Endothelial cell of umbilical vein (primary cell): Measurements from ENCODE around the gene OSBPL5. TPM values are rescaled to one million over a fixed set of nuclear protein-coding genes. Genes with fewer than 3 reads are reported as not detected.

Source experiments
- BruUV-seq: library from RNA; stranded (reverse); fragments of 400-500 nt; replicated peaks from 2 replicates; lab custom pipeline; 2021; lab: Mats Ljungman, UMichigan
- CTCF ChIA-PET: fragments of 300-600, 350-600 bp; sonication (Branson Sonifier 250); formaldehyde crosslinking; loops from one replicate; lab custom pipeline; 2021; ENCODE audit warnings: antibody characterized with exemption, inconsistent platforms; lab: Charles Lee
- POLR2A ChIA-PET: fragments of 300-600, 350-600 bp; sonication (Branson Sonifier 250); formaldehyde crosslinking; loops from one replicate; lab custom pipeline; 2021; ENCODE audit warnings: antibody characterized with exemption, inconsistent platforms; lab: Charles Lee
- DNase-seq: peaks from one replicate; pipeline ENCODE4 v3.0.0-alpha.2; 2011; ENCODE audit warnings: low read depth, low spot score
- FAIRE-seq: peaks from 2 replicates; lab custom pipeline; 2011; peaks lifted over from hg19 to GRCh38; lab: Jason Lieb, UNC
- H2AFZ ChIP-seq: 2 replicates; pipeline ENCODE4 v1.6.0; 2012; ENCODE audit warnings: low read depth, low read length, control low read depth, inconsistent platforms
- H3K27ac ChIP-seq: 2 replicates; pipeline ENCODE4 v1.5.1; 2011; ENCODE audit warnings: low read depth, mild to moderate bottlenecking, control low read depth, low read length, moderate library complexity; ENCODE audit not compliant: insufficient read depth
- H3K27me3 ChIP-seq, 2 experiments: 2 replicates each; pipeline versions ENCODE4 v1.6.0 to v1.6.1; 2011; ENCODE audit warnings: low read length in 2 of 2, mixed read lengths in 1 of 2; ENCODE audit not compliant: control insufficient read depth in 2 of 2, insufficient read depth in 2 of 2
- H3K36me3 ChIP-seq, 2 experiments: 2 replicates in 1 of 2; 3 replicates in 1 of 2; pipeline ENCODE4 v1.5.1; 2011; ENCODE audit warnings: low read length in 2 of 2, mild to moderate bottlenecking in 1 of 2, moderate library complexity in 1 of 2; ENCODE audit not compliant: control insufficient read depth in 2 of 2, insufficient read depth in 2 of 2; ENCODE audit errors: extremely low read depth in 1 of 2
- H3K4me1 ChIP-seq: 3 replicates; pipeline ENCODE4 v1.5.1; 2011; ENCODE audit warnings: mild to moderate bottlenecking, low read length; ENCODE audit not compliant: control insufficient read depth, insufficient read depth; ENCODE audit errors: extremely low read depth
- H3K4me2 ChIP-seq: 2 replicates; pipeline ENCODE4 v1.6.1; 2011; ENCODE audit warnings: low read length, control low read depth, mixed read lengths; ENCODE audit not compliant: insufficient read depth
- H3K4me3 ChIP-seq, 3 experiments: fragments of 200-600 bp in 1 of 3; sonication (generic), shearing (Covaris generic) in 1 of 3; replicated peaks in 1 of 3; 2 replicates each; pipeline ENCODE4 v1.5.1; 2011 to 2016; ENCODE audit warnings: control low read depth in 3 of 3, low read length in 3 of 3, mild to moderate bottlenecking in 2 of 3, inconsistent platforms in 1 of 3, low read depth in 1 of 3, moderate library complexity in 1 of 3; ENCODE audit not compliant: insufficient read depth in 1 of 3
- H3K79me2 ChIP-seq: 2 replicates; pipeline ENCODE4 v1.6.0; 2012; ENCODE audit warnings: low read length, inconsistent platforms; ENCODE audit not compliant: control insufficient read depth, insufficient read depth
- H3K9ac ChIP-seq: replicated peaks from 2 replicates; pipeline ENCODE3; 2011; ENCODE audit warnings: low read length, control low read depth; ENCODE audit not compliant: insufficient read depth; ENCODE audit errors: extremely low read depth
- H3K9me1 ChIP-seq: replicated peaks from 3 replicates; pipeline ENCODE4 v1.6.0; 2011; ENCODE audit warnings: mild to moderate bottlenecking, low read length; ENCODE audit not compliant: control insufficient read depth, insufficient read depth; ENCODE audit errors: extremely low read depth
- H3K9me3 ChIP-seq: replicated peaks from 2 replicates; pipeline ENCODE4 v1.5.1; 2012; ENCODE audit warnings: low read length, inconsistent platforms; ENCODE audit not compliant: control insufficient read depth, insufficient read depth
- H4K20me1 ChIP-seq: replicated peaks from 2 replicates; pipeline ENCODE3; 2011; ENCODE audit warnings: mild to moderate bottlenecking, low read length; ENCODE audit not compliant: control insufficient read depth, insufficient read depth; ENCODE audit errors: extremely low read depth
- CTCF ChIP-seq, 2 donors: IDR thresholded peaks; 1 replicate in 1 of 2; 2 replicates in 1 of 2; pipeline ENCODE4 v1.5.1; 2011; ENCODE audit warnings: low read length in 2 of 2, mild to moderate bottlenecking in 2 of 2, moderate library complexity in 2 of 2, control low read depth in 1 of 2, inconsistent platforms in 1 of 2, low read depth in 1 of 2; ENCODE audit not compliant: insufficient read depth in 1 of 2; ENCODE audit errors: extremely low read depth in 1 of 2
- EZH2 ChIP-seq: IDR thresholded peaks from 2 replicates; pipeline ENCODE4 v1.6.1; 2012; ENCODE audit warnings: borderline replicate concordance, low read depth, mild to moderate bottlenecking, moderate library complexity, low read length, inconsistent platforms; ENCODE audit not compliant: severe bottlenecking
- FOS ChIP-seq: IDR thresholded peaks from 2 replicates; pipeline ENCODE4 v1.6.1; 2011; ENCODE audit warnings: mild to moderate bottlenecking, low read length, moderate library complexity, borderline replicate concordance; ENCODE audit not compliant: insufficient read depth
- GATA2 ChIP-seq: IDR thresholded peaks from 2 replicates; pipeline ENCODE4 v1.7.0; 2011; ENCODE audit warnings: low read depth, mild to moderate bottlenecking, moderate library complexity, mixed read lengths, low read length; ENCODE audit not compliant: insufficient read length, insufficient read depth
- JUN ChIP-seq: IDR thresholded peaks from 2 replicates; pipeline ENCODE4 v1.6.1; 2011; ENCODE audit warnings: borderline replicate concordance, low read depth; ENCODE audit not compliant: insufficient read length, insufficient read depth
- MAX ChIP-seq: IDR thresholded peaks from 2 replicates; pipeline ENCODE4 v1.6.1; 2011; ENCODE audit not compliant: insufficient read depth, insufficient read length
- MYC ChIP-seq: IDR thresholded peaks from one replicate; pipeline ENCODE4 v1.6.1; 2011; ENCODE audit warnings: mild to moderate bottlenecking, low read depth, low read length
- POLR2A ChIP-seq: IDR thresholded peaks from 2 replicates; pipeline ENCODE4 v1.6.1; 2012; ENCODE audit warnings: low read depth, mild to moderate bottlenecking, control low read depth, low read length
- POLR2AphosphoS5 ChIP-seq: IDR thresholded peaks from 2 replicates; pipeline ENCODE4 v1.6.1; 2012; ENCODE audit warnings: low read depth, mild to moderate bottlenecking, control low read depth, low read length, moderate library complexity; ENCODE audit not compliant: insufficient read depth
- dilution Hi-C: fragments of 300-500 bp; cut with MboI; formaldehyde crosslinking; loops from one replicate; pipeline ENCODE4 v1.15.0; 2019; ENCODE audit warnings: low sequenced_read_pairs; ENCODE audit not compliant: extremely low pct_ligation_motif_present
- intact Hi-C: fragments of 100-400 bp; cut with micrococcal nuclease; formaldehyde crosslinking; loops from one replicate; pipeline ENCODE4 v1.10.0; 2022
- polyA plus RNA-seq, 4 experiments: library from polyadenylated mRNA; depleted of rRNA in 3 of 4; stranded (reverse) in 3 of 4; unstranded in 1 of 4; fragments of >200 nt; gene quantifications; 2 replicates each; pipeline versions ENCODE4 v1.2.1 to v1.2.3, GENCODE V29; 2011 to 2012; ENCODE audit warnings: missing spikeins in 1 of 4
- total RNA-seq: library from RNA; stranded (reverse); gene quantifications from 2 replicates; pipeline ENCODE4 v1.2.3, GENCODE V29; 2021

OSBPL5 gene
- total and polyA plus RNA-seq, 2 donors (not counting 3 experiments of a cell fraction or from before 2014, with no cell fraction given): 8.7 to 37.7 TPM

- no peak overlapping the region for H2AFZ ChIP-seq
- intact Hi-C loops (no loop called here), dilution Hi-C loops (no loop called here)
- no peaks in the 10 kb centered on the region for H3K9me1 ChIP-seq
- H3K4me1 ChIP-seq: no peaks in the 10 kb centered on the region
- no peaks in the 10 kb centered on the region for H3K36me3 ChIP-seq
- no peaks in the 10 kb centered on the region for H3K79me2 ChIP-seq
- ChIA-PET POLR2A (no interaction called here), CTCF (no interaction called here)
- no TSS peak for BruUV-seq
- TF ChIP-seq FOS: no peak
- no peak for TF ChIP-seq MAX
- TF ChIP-seq POLR2A: no peak
- no peak for TF ChIP-seq POLR2AphosphoS5
- TF ChIP-seq MYC: no peak
- no peak overlapping the region for H3K4me2 ChIP-seq
- FAIRE-seq: no peak
- no peaks in the 10 kb centered on the region for H3K27me3 ChIP-seq
- no peak for DNase-seq
- H3K4me3 ChIP-seq: no peak overlapping the region
- H4K20me1 ChIP-seq: no peaks in the 10 kb centered on the region
- H3K27ac ChIP-seq: no peak overlapping the region
- no peaks in the 10 kb centered on the region for H3K9me3 ChIP-seq
- no peak overlapping the region for H3K9ac ChIP-seq
Observed at GRCh38 chr11:3104961-3105790, 59.9 kb downstream of the OSBPL5 start.

GRCh38 chr11:3104051-3104714 is 60.9 kb downstream of the OSBPL5 start:
- TF ChIP-seq POLR2A (no peak), EZH2 (no peak), JUN (no peak), POLR2AphosphoS5 (no peak), CTCF (IDR thresholded peaks at IDR 0.05; ENCODE audit: extremely low read depth in 1 of 2, insufficient read depth in 1 of 2, low read depth in 1 of 2, low read length in 2 of 2) (no peak), FOS (no peak), GATA2 (no peak), MAX (no peak), MYC (no peak)
- Histone ChIP-seq H3K36me3 (no peaks in the 10 kb centered on the region), H3K4me1 (peaks cover 2% of the 10 kb centered on the region), H3K9ac (no peak overlapping the region), H3K9me1 (no peaks in the 10 kb centered on the region), H2AFZ (no peak overlapping the region), H3K27me3 (no peaks in the 10 kb centered on the region), H3K9me3 (no peaks in the 10 kb centered on the region), H3K4me2 (no peak overlapping the region), H4K20me1 (no peaks in the 10 kb centered on the region), H3K79me2 (no peaks in the 10 kb centered on the region), H3K4me3 (no peak overlapping the region), H3K27ac (no peak overlapping the region)
- intact Hi-C loops: no loop called here
- dilution Hi-C loops: no loop called here
- DNase-seq (no peak), FAIRE-seq (no peak)
- no TSS peak for BruUV-seq
- CTCF ChIA-PET: interaction anchor here (1.9 kb wide), 1 partner anchor 13 kb away, joined by 7 read pairs; no protein-coding TSS in a partner anchor
- POLR2A ChIA-PET: no interaction called here
